Superior temporal gyrus (tissue), 1 donor: Measurements from ENCODE around the gene UGT3A2.

Experiments used
- DNase-seq: peaks from one replicate; pipeline ENCODE4 v3.0.0-alpha.2; 2016; ENCODE audit errors: extremely low spot score

The UGT3A2 gene, protein sequence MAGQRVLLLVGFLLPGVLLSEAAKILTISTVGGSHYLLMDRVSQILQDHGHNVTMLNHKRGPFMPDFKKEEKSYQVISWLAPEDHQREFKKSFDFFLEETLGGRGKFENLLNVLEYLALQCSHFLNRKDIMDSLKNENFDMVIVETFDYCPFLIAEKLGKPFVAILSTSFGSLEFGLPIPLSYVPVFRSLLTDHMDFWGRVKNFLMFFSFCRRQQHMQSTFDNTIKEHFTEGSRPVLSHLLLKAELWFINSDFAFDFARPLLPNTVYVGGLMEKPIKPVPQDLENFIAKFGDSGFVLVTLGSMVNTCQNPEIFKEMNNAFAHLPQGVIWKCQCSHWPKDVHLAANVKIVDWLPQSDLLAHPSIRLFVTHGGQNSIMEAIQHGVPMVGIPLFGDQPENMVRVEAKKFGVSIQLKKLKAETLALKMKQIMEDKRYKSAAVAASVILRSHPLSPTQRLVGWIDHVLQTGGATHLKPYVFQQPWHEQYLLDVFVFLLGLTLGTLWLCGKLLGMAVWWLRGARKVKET

DNA sequence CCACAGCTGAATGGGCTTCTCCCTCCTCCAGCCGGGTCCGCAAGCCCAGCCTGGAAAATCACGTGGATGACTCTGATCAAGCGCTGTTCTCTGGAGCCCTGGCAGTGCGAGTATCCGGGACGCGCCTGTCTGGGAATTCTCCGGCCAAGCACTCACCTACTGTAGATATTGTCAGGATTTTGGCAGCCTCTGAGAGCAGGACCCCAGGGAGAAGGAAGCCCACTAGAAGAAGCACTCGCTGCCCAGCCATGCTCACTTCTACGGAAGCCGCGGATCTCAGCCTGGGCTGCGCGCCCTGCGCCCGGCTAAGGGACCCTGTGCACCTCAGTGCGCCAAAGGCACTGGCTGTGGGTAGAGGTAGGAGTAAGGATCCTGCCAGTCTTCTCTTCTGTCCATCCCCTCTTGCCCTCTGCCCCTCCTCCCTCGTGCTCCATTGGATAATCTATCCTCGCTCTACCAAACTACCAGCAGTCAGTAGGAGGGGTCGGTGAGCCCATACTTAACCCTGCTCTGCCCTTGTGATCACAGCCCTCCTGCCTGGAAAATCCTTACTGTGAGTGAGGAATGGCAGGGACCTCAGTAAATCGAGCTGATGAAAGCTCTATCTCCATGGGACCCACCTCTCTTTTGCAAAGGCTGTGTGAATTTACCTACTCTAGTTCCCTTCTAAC, at the start of gene UGT3A2:
Gene UGT3A2, minus strand, starts transcription at position 343 of the 671 bp plus-strand sequence. Its CDS starts 93 bp downstream, at position 250.
- no peak for DNase-seq

DNA sequence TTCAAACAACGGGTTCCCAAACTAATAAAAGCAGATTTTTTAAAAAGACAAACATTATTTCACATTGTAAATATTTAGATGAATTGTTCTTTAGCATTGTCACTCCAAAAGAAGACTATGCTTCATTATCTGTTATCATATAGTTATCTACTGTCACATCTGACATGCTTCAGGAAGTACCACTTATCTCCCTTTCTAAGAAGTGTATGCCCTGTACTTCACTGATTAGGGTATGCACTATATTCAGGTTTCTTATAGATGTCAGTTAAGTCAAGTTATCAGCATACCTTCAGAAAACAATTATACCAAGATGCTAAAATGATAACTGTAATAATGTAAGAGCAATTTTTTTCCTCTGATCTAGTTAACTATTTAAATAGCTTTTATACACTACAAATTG, 44.6 kb upstream of the UGT3A2 start:
- DNase-seq = no peak

DNA sequence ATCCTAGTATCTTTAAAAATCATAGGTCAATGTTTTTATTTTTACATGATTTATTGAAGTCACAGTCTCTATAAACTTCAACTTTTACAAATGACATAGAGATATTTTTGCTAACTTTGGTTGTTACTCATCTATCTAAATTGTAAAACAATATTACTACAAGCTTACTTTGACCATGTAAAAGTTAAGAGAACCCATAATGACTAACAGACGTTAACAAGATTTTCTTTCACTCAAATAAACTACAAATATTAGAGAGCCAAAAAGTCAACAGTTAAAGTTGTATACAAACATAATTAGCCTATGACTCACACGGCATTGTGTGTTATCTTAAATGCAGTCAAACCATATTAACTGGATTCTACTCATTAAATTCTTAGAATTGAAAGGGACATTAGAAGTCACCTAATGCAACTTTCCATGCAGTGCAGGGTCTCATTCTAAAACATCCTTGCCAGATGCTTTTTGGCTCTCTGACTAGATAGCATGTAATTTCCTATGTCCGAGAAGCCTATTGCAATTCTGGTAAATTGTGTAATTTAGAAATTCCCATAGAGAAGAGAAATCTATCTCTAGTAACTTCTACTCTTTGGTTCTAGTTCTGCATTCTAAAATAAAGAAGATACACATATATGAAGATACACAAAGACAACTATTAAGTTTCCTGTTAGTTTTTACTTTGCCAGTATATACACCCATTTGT, 42.2 kb upstream of the UGT3A2 start:
- DNase-seq = no peak

DNA sequence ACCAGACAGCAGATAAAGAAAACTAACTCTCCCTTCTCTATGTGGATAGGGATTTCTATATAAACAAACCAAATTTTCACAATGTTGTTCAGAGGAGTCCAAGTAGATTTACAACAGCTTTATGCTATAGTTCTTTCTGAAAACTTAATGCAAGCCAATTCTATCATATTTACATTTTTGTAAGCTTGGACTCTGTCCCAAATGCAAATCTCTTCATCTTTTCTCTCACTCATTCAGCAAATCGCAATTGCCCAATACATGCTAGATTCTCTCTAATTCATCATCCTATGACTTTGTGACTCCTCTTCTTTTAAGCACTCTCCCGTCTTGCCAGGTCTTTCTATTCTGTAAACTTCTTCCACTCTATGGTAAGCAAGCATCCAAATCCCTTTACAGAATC, 39.1 kb upstream of the UGT3A2 start:
- DNase-seq = no peak

DNA sequence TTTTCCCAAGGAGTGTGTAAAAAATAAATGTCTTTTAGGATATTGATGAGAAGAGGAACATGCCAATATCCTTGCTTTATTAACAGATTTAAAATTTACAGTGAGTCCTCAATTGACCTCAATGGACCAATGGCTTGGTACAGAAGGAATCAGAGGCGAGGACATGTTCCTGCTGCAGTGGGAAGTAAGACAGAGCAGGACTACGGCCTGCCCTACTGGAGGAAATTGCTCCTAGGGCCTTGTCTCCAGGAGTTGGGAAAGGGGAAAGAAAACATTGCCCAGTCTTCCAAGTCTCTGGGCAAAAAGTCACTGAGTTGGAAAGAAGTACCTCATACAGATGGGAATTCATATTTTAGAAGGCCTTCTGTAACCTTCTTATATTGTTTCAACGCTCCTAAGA, 33.1 kb upstream of the UGT3A2 start:
- no peak for DNase-seq

DNA sequence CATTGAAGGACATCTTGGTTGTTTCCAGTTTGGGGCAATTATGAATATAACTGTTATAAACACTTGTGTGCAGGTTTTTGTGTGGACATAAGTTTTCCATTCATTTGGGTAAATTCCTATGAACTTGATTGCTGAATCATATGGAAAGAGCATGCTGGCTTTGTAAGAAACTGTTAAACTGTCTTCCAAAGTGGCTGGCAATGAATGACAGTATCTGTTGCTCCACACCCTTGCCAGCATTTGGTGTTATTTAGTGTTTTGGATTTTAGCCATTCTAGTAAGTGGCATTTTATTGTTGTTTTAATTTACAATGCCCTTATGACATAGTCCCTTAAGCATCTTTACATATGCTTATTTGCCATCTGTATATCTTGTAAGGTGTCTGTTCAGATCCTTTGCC, 29.8 kb upstream of the UGT3A2 start:
- DNase-seq = no peak

DNA sequence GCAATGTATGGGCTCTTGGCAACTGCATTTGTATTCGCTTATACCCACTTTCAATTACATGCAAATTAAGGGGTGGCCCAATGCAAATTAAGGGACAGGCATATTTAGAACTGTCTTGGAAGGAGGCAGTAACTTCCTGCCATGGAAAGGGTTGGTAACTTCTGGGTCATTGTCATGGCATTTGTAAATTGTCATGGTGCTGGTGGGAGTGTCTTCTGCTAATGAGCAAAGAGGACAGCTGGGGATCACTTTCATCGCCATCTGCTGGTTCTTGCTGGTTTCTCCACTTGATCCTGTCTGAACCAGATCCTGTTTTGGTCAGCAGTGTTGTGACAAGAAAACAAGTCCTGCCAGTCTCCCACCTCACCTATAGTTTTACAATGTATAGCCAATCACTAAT, 23.3 kb upstream of the UGT3A2 start:
- DNase-seq = no peak

DNA sequence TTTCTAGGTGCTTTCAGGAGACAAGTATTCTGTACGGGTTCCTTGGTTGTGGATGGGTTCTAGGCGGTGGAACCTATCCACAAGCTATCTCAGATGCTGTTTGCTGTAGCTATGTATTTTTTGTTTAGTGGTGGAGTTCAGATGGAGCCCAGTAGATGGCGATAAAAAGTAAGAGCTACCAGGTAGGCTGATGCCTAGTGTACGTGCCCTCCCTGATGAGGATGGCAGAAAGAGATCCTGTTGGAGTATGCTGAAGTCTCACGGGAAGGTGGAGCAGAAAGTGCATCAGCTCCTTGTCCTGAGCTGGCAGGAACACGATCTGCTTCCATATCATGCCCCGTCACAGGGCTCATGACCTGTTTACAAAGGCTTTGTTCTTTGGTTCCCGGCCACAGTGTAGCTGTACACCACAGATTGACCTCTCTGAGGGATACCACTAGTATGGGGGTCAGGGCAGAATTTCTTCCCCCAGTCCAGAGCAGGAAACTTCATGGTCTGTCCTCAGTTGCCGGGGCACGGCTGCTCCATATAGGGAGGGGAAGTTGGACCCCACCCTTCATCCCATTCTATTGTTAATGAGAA, 12.6 kb upstream of the UGT3A2 start:
- DNase-seq = peak; percentile 76

DNA sequence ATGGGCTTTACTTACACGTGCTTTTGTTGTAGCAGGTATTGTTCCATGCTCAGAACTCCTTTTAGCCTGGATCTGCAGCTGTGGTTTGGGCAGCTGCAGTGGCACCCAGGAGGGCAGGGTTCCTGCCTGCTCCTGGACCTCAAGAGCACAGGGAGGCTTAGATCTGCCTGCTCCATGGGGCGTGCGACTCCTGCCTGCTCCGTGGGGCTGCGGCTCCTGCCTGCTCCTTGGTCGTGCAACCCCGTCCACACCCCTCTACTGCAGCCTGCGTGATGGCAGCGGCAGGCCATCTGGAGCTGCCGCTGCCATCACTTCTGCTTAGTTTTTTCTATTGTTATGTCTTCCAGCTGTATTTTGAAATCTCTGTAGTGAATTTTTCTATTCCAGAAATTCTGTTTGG, 11.7 kb upstream of the UGT3A2 start:
- no peak for DNase-seq

DNA sequence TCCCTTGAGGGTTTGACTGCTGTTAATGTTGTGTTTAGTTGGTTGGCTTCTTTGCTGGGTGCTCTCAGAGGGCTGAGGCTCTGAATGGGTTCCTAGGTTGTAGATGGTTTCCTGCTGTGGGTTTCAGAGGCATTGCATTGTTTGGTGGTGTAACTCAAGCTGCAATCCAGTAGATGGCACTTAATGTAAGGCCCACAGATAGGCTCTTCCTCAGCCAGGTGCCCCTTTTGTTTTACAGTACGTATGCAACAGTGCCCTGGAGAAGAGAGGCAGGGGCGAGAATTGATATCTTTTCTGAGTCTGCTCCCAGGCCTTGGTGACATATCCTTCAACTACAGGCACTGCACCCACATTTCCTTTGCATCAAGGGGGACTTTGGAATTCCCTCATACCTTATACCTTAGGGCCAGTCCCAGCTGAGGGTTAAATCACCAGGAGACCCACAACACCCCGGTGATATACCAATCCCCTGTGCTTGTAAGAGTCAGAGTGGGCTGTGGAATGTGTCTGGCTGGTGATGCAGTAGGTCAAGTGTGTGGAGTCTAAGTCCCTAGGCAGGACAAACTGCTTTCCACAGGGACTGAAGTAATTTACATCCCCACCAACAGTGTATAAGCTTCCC, 7.0 kb upstream of the UGT3A2 start:
- no peak for DNase-seq

DNA sequence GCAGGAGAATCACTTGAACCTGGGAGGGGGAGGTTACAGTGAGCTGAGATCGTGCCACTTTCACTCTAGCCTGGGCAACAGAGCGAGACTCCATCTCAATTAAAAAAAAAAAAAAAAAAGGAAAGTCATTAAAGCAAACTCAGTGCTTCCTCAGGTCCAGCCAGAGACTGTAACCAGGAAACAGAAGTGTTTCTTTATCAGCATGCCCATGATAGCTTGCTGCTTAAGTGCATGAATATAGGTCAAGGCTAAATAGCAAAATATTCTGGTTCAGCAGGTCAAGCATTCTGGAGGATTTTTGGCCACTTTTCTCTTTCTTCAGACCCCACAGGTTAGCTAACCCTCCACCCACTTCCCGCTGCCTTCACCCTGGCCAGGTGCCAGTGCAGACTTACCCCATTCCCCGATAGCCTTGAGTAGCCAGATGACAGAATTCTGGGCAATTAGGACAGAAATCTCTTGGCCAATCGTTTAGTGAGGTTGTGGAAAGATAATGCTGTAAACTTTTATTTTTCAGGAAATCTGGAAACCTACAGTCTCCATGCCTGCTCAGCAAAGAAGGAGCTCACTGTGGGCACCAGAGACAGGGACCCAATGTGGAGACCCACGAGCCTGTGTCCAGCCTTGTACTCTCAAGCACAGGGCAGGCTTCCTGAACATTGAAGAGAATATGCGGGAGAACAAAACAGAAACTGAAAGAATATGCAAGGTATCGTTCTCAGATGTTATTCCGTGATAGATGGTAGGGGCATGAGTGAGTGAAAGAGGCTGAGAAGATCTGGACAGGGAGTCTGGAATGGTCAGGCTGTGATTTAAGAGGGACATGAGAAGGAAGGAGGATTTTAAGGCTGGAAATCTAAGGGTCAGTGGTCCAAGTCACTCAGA, 4.2 kb upstream of the UGT3A2 start:
- no peak for DNase-seq

DNA sequence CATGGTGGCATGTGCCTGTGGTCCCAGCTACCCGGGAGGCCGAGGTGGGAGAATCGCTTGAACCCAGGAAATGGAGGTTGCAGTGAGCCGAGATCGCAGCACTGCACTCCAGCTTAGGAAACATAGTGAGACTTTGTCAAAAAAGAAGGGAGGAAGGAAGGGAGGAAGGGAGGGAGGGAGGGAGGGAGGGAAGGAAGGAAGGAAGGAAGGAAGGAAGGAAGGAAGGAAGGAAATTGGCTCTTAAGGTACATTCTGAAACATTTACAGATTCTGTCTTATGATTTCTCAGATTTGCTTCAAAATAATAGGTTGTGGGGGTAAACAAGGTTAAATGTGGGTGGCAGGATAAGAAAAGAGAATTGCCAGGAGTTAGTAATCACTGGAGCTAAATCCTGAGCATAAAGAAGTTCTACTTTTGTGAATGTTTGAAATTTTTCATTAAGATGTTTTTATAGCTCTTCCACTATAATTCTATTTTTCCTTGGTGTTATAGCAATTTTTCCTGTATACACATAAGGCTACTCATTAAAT, 2.1 kb upstream of the UGT3A2 start:
- DNase-seq = no peak

DNA sequence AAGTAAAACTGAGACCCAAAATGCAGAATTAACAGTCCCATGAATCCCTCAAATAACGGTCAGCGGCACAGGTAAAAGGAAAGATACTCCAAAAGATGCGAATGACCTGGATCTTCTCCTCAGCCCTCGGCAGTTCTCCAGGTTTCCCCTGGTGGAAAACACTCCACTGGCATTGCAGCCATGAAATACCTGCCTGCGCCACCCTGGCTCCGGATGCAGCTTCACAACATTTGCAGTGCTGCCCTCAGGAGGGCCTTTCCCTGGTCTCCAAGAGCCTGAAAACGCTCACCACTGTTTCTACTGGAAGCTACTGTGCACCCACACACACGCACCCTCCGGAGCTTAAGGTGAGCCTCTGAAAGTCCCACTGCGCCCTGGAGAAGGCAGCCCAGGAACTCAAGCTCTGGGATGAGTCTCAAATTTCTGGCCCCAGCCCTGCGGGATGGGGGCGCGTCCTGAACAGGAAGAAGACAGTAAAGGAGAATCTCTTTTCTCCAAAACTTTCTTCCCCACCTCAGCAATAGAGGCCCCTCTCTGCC, 612 bp downstream of the UGT3A2 start:
- DNase-seq = no peak

DNA sequence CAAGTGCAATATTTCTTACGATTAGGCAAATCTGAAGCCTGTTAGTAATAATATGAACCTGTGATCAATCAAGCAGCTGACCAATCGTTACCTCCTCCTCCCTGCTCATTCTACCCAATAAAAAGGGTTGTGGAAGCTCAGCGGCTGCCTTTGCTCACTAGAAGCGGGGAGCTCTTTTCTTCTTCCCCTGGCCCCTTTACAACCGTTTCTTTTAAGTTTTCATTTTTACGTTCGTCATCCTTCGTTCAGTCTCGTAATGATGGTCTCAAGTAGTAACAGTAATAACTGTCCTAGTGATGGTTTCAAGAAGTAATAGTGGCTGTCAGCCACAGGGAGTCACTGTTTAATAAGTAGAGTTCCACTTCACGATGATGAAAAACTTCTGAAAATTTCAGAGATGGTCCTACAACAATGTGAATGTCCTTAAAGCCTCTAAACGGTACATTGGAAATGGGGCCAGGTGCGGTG, 6.2 kb downstream of the UGT3A2 start:
- no peak for DNase-seq

DNA sequence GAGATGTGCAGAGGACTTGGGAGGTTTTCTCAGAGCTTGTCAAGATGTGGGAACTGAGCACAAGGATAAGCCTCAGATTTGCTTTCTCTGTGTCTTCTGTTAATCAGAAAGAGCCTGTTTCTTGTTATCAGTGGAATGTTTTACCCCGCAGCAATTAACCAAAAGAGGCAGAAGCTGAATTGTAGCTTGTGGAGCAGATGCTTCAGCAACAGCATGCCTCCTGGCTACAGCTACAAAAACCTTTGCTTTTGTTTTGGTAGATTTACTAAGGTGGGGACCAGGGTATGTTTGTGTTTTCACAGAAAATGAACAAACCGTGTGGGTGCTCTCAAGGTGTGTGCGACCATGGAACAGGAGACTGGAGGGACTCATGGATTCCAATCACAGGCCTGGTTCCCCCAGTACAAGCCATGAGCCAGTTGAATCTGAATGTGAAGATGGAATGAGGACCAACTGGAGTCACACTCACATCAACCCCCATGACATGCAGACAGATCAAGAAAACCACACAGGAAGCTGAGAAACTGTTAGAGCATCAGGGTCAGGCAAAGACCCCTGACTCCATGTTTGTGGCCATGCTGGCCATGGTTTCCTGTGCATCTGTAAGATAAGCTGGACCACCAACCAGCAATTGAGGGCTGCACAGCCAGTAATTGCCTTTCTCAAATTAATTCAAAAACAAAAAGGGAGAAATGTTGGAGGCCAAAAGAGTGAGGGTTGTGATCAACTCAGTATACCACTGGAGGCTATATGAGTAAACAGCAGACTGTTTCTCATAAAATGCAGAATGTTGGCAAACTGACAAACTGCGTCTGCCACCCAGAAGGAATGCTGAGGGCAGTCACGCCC, 6.9 kb downstream of the UGT3A2 start:
- DNase-seq = no peak

DNA sequence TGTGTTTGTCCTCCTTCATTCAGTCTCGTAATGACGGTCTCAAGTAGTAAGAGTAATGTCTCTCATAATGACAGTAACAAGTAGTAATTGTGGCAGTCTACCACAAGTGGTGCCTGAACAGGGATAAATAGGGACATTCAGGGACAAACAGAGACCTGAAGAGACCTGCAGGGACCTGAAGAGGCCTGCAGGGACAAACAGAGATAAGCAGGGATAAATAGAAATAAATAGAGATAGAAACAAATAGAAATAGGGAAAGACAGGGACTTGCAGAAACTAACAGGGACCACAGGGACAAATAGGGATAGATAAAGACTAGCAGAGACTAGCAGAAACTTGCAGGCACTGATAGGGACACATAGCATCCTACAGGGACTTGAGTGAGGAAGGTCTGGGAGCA, 7.9 kb downstream of the UGT3A2 start:
- DNase-seq = no peak

DNA sequence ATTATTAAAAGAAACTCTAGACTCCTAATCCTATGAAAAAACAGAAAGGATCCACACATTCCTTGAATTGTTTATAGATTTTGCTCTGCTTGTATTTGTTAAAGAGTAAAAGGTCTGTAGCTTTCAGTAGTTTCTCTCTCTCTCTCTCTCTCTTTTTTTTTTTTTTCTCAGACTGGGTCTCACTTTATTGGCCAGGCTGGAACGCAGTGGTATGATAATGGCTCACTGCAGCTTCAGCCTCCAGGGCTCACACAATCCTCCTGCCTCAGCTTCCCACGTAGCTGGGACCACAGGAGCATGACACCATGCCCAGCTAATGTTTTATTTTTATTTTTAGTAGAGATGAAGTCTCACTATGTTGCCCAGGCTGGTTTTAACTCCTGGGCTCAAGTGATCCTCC, 9.3 kb downstream of the UGT3A2 start:
- no peak for DNase-seq

DNA sequence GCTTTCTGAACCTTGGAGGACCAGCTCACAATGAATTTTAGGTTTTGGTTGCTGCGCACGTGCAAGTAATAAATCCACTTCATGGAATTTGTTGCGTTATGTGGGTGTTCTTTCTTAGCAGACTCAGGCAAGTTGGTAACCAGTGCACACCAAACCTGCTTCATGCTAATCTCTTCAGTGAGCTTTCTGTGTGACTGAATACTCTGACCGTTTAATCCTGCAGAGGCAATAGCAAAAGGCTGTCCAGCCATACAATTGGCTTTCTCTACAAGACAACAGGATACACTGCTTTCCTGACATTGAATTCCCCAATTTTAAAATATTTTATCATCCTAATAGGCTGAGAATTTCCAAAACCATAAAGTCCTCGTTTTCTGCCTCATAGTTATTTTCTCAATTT, 10.3 kb downstream of the UGT3A2 start:
- DNase-seq = no peak

DNA sequence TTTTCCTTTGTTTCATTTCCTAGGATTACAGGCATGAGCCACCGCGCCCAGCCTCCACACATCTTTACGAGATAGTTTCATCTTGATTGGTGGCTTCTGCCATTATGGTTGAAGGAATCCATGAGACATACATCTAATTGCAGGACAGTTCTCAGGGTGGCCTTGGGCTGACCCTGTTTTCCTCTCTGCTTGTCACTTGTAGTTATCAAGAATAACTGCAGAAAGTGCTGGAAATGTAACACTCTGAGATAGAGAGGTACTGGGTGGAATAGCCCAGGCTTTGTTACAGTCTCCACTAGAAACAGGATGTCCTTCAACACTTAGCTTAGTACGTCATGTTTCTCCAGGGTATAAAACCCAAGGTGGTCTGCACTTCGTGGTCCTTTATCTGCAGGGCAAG, 10.7 kb downstream of the UGT3A2 start:
- no peak for DNase-seq
